HepG2 (cell line): ENCODE results near the gene TMBIM1. TPM values are rescaled to one million over a fixed set of nuclear protein-coding genes. Genes with fewer than 3 reads are reported as not detected.

ENCODE experiments used
- GLI4 ChIP-seq: sonication (generic); formaldehyde crosslinking; IDR thresholded peaks from 2 replicates; pipeline ENCODE4 v1.5.1; 2020; ENCODE audit warnings: missing genetic modification reagents, mild to moderate bottlenecking, moderate library complexity, borderline replicate concordance
- HDAC1 ChIP-seq: sonication (generic); formaldehyde crosslinking; IDR thresholded peaks from 2 replicates; pipeline ENCODE4 v1.5.1; 2020; ENCODE audit warnings: mild to moderate bottlenecking, missing genetic modification reagents
- HDAC2 ChIP-seq: sonication (generic); formaldehyde crosslinking; IDR thresholded peaks from 2 replicates; pipeline ENCODE4 v1.4.0; 2020; ENCODE audit warnings: missing genetic modification reagents
- HMG20A ChIP-seq: IDR thresholded peaks from 2 replicates; pipeline ENCODE4 v1.6.1; 2016; ENCODE audit warnings: borderline replicate concordance
- HMGXB3 ChIP-seq: sonication (generic); formaldehyde crosslinking; IDR thresholded peaks from 2 replicates; pipeline ENCODE4 v1.4.0; 2020; ENCODE audit warnings: missing genetic modification reagents, borderline replicate concordance
- NFRKB ChIP-seq: fragments of 450-650 bp; IDR thresholded peaks from 2 replicates; pipeline ENCODE4 v1.6.1; 2017
- NONO ChIP-seq, 2 experiments: fragments of 450-650 bp in 1 of 2; sonication (generic) in 1 of 2; formaldehyde crosslinking in 1 of 2; IDR thresholded peaks in 1 of 2; conservative IDR thresholded peaks in 1 of 2; 2 replicates each; pipeline versions ENCODE4 v1.6.1 to v1.8.0; 2017 to 2022; ENCODE audit warnings: mild to moderate bottlenecking in 1 of 2, missing genetic modification reagents in 1 of 2, moderate library complexity in 1 of 2
- PLRG1 ChIP-seq: fragments of 450-650 bp; conservative IDR thresholded peaks from 2 replicates; pipeline ENCODE4 v1.6.1; 2016
- RBFOX2 ChIP-seq: fragments of 200-400 bp; formaldehyde crosslinking; IDR thresholded peaks from 2 replicates; pipeline ENCODE4 v1.6.1; 2017; ENCODE audit warnings: low read depth, mild to moderate bottlenecking, low read length
- STAT6 ChIP-seq: sonication (generic); formaldehyde crosslinking; IDR thresholded peaks from 2 replicates; pipeline ENCODE4 v1.4.0; 2020; ENCODE audit warnings: missing genetic modification reagents, mild to moderate bottlenecking, borderline replicate concordance
- TARDBP ChIP-seq: sonication (generic); formaldehyde crosslinking; IDR thresholded peaks from 2 replicates; pipeline ENCODE4 v1.8.0; 2022; ENCODE audit warnings: mild to moderate bottlenecking, missing genetic modification reagents
- TBP ChIP-seq: sonication (generic); formaldehyde crosslinking; IDR thresholded peaks from 2 replicates; pipeline ENCODE4 v1.5.0; 2020; ENCODE audit warnings: missing genetic modification reagents
- ZBTB44 ChIP-seq: sonication (generic); formaldehyde crosslinking; IDR thresholded peaks from 2 replicates; pipeline ENCODE4 v1.4.0; 2020; ENCODE audit warnings: missing genetic modification reagents
- ZFY ChIP-seq: sonication (generic); formaldehyde crosslinking; IDR thresholded peaks from 2 replicates; pipeline ENCODE4 v1.4.0; 2020; ENCODE audit warnings: missing genetic modification reagents
- ZGPAT ChIP-seq: IDR thresholded peaks from 2 replicates; pipeline ENCODE4 v1.6.1; 2016; ENCODE audit warnings: mild to moderate bottlenecking
- ZNF549 ChIP-seq: sonication (generic); formaldehyde crosslinking; IDR thresholded peaks from 2 replicates; pipeline ENCODE4 v1.5.0; 2020; ENCODE audit warnings: missing genetic modification reagents
- ZNF576 ChIP-seq: sonication (generic); formaldehyde crosslinking; IDR thresholded peaks from 2 replicates; pipeline ENCODE4 v1.4.0; 2020; ENCODE audit warnings: mild to moderate bottlenecking, missing genetic modification reagents
- ZSCAN9 ChIP-seq: IDR thresholded peaks from 2 replicates; pipeline ENCODE4 v1.6.1; 2016; ENCODE audit warnings: borderline replicate concordance
- polyA plus RNA-seq, 8 experiments: library from polyadenylated mRNA; depleted of rRNA in 3 of 8; stranded (reverse) in 7 of 8; unstranded in 1 of 8; fragments of >200 nt; fragmentation: Illumina TruSeq in 4 of 8; extraction: Trizol in 4 of 8; gene quantifications; 2 replicates each; pipeline versions ENCODE4 v1.2.1 to v1.2.3, GENCODE V29; 2011 to 2016; ENCODE audit warnings: low read depth in 4 of 8, missing spikeins in 1 of 8, mixed read lengths in 1 of 8; ENCODE audit not compliant: insufficient read depth in 1 of 8
- total RNA-seq, 5 experiments: library from RNA; depleted of rRNA; stranded (reverse); fragments of >200 nt; fragmentation: Illumina TruSeq; extraction: Trizol; gene quantifications; 2 replicates each; pipeline ENCODE4 v1.2.3, GENCODE V29; 2016; ENCODE audit warnings: low read depth in 1 of 5

TMBIM1 gene
- total and polyA plus RNA-seq, 2 of the 13 experiments (the other 11 are each of a cell fraction or from before 2014, with no cell fraction given) = 127 to 139 TPM

GRCh38 chr2:218292048-218293014 is at the start of gene TMBIM1 (continued):
- TF ChIP-seq ZNF576 (no peak), ZSCAN9 (CRISPR knock-in tag) (peak; percentile 35; the same call in 1 of the 2 replicates), NONO (IDR thresholded peaks at IDR 0.05) (no peak), NONO (CRISPR knock-in tag; conservative IDR thresholded peaks at IDR 0.05) (no peak; the same call in none of the 2 replicates), RBFOX2 (peak; percentile 95), HDAC2 (CRISPR knock-in tag) (no peak; the same call in 1 of the 2 replicates), PLRG1 (no peak), GLI4 (no peak), ZFY (CRISPR knock-in tag) (peak; percentile 87), HMG20A (CRISPR knock-in tag) (no peak), TARDBP (CRISPR knock-in tag) (no peak), NFRKB (no peak), ZGPAT (no peak; the same call in 1 of the 2 replicates), ZNF549 (CRISPR knock-in tag) (no peak), ZBTB44 (peak; percentile 42; the same call in 1 of the 2 replicates), HMGXB3 (no peak; the same call in 1 of the 2 replicates), HDAC1 (0 out of 2 replicates have a peak, but pooled peaks have one; percentile 54), TBP (CRISPR knock-in tag) (peak; percentile 81; the same call in 1 of the 2 replicates), STAT6 (CRISPR knock-in tag) (no peak)
